ENCODE measurements around the gene ACCSL.

The ACCSL gene

GRCh38 chr11:44016546-44017442, 31.0 kb upstream of the ACCSL start:
- DNase-seq: no peak

GRCh38 chr11:44017443-44018126, 30.2 kb upstream of the ACCSL start:
- in situ Hi-C loops (cut with HindIII; ENCODE audit: low pct_ligation_motif_present, low pct_unique_long_range_greater_than_20kb, low sequenced_read_pairs): no loop called here

More at GRCh38 chr11:44016546-44017442, 31.0 kb upstream of the ACCSL start:
- in situ Hi-C loops (cut with HindIII; ENCODE audit: low pct_ligation_motif_present, low pct_unique_long_range_greater_than_20kb, low sequenced_read_pairs): no loop called here

GRCh38 chr11:44018127-44018521, 29.7 kb upstream of the ACCSL start:
- DNase-seq: no peak
- in situ Hi-C loops (cut with HindIII; ENCODE audit: low pct_ligation_motif_present, low pct_unique_long_range_greater_than_20kb, low sequenced_read_pairs): no loop called here

More at GRCh38 chr11:44017443-44018126, 30.2 kb upstream of the ACCSL start:
- no peak for DNase-seq

- no peak for DNase-seq
- in situ Hi-C loops (cut with HindIII; ENCODE audit: low pct_ligation_motif_present, low pct_unique_long_range_greater_than_20kb, low sequenced_read_pairs): no loop called here
These were observed 29.0 kb upstream of the ACCSL start for GRCh38 chr11:44018829-44019228.

GRCh38 chr11:44024977-44025376, 22.8 kb upstream of the ACCSL start:
- in situ Hi-C loops (cut with HindIII; ENCODE audit: low pct_ligation_motif_present, low pct_unique_long_range_greater_than_20kb, low sequenced_read_pairs): no loop called here

GRCh38 chr11:44025727-44026126, 22.1 kb upstream of the ACCSL start:
- DNase-seq: no peak
- in situ Hi-C loops (cut with HindIII; ENCODE audit: low pct_ligation_motif_present, low pct_unique_long_range_greater_than_20kb, low sequenced_read_pairs): no loop called here

More at GRCh38 chr11:44024977-44025376, 22.8 kb upstream of the ACCSL start:
- DNase-seq: no peak

GRCh38 chr11:44028401-44028800, 19.4 kb upstream of the ACCSL start:
- DNase-seq: no peak
- in situ Hi-C loops (cut with HindIII; ENCODE audit: low pct_ligation_motif_present, low pct_unique_long_range_greater_than_20kb, low sequenced_read_pairs): no loop called here

- in situ Hi-C loops (cut with HindIII; ENCODE audit: low pct_ligation_motif_present, low pct_unique_long_range_greater_than_20kb, low sequenced_read_pairs): no loop called here
- DNase-seq: no peak
These were observed 18.8 kb upstream of the ACCSL start for GRCh38 chr11:44028816-44029506.

GRCh38 chr11:44029507-44029845, 18.3 kb upstream of the ACCSL start:
- in situ Hi-C loops (cut with HindIII; ENCODE audit: low pct_ligation_motif_present, low pct_unique_long_range_greater_than_20kb, low sequenced_read_pairs): no loop called here
- DNase-seq: no peak

GRCh38 chr11:44029977-44030911, 17.5 kb upstream of the ACCSL start:
- no peak for DNase-seq
- in situ Hi-C loops (cut with HindIII; ENCODE audit: low pct_ligation_motif_present, low pct_unique_long_range_greater_than_20kb, low sequenced_read_pairs): no loop called here

GRCh38 chr11:44030996-44031395, 16.8 kb upstream of the ACCSL start:
- no peak for DNase-seq
- in situ Hi-C loops (cut with HindIII; ENCODE audit: low pct_ligation_motif_present, low pct_unique_long_range_greater_than_20kb, low sequenced_read_pairs): no loop called here

GRCh38 chr11:44031549-44031948, 16.2 kb upstream of the ACCSL start:
- no peak for DNase-seq
- in situ Hi-C loops (cut with HindIII; ENCODE audit: low pct_ligation_motif_present, low pct_unique_long_range_greater_than_20kb, low sequenced_read_pairs): no loop called here

- in situ Hi-C loops (cut with HindIII; ENCODE audit: low pct_ligation_motif_present, low pct_unique_long_range_greater_than_20kb, low sequenced_read_pairs): no loop called here
- no peak for DNase-seq
These were observed 15.3 kb upstream of the ACCSL start for GRCh38 chr11:44032299-44033085.

- in situ Hi-C loops (cut with HindIII; ENCODE audit: low pct_ligation_motif_present, low pct_unique_long_range_greater_than_20kb, low sequenced_read_pairs): no loop called here
- DNase-seq: no peak
These were observed 14.3 kb upstream of the ACCSL start for GRCh38 chr11:44033411-44033850.

- no peak for DNase-seq
- in situ Hi-C loops (cut with HindIII; ENCODE audit: low pct_ligation_motif_present, low pct_unique_long_range_greater_than_20kb, low sequenced_read_pairs): no loop called here
These were observed 13.9 kb upstream of the ACCSL start for GRCh38 chr11:44033856-44034255.

- DNase-seq: no peak
- in situ Hi-C loops (cut with HindIII; ENCODE audit: low pct_ligation_motif_present, low pct_unique_long_range_greater_than_20kb, low sequenced_read_pairs): no loop called here
These were observed 13.1 kb upstream of the ACCSL start for GRCh38 chr11:44034639-44035038.

GRCh38 chr11:44036811-44037657, 10.7 kb upstream of the ACCSL start:
- peak; percentile 71 for DNase-seq
- in situ Hi-C loops (cut with HindIII; ENCODE audit: low pct_ligation_motif_present, low pct_unique_long_range_greater_than_20kb, low sequenced_read_pairs): no loop called here
